HG03196 (cell line): ENCODE measurements around the gene SNTG2.

Experiments used
- ATAC-seq: cut with Tn5 transposase; IDR thresholded peaks from one replicate; pipeline ENCODE4 v1.9.1; 2021; ENCODE audit not compliant: unreplicated experiment

Gene SNTG2

GRCh38 chr2:1047485-1047884 lies 96.8 kb downstream of the SNTG2 start:
- no peak for ATAC-seq

GRCh38 chr2:1049691-1050090 lies 99.0 kb downstream of the SNTG2 start:
- ATAC-seq, result no peak

GRCh38 chr2:1051075-1051474 lies 100.4 kb downstream of the SNTG2 start:
- no peak for ATAC-seq

GRCh38 chr2:1052771-1053191 lies 102.1 kb downstream of the SNTG2 start:
- no peak for ATAC-seq

GRCh38 chr2:1053786-1054185 lies 103.1 kb downstream of the SNTG2 start:
- no peak for ATAC-seq

- no peak for ATAC-seq
Measured at GRCh38 chr2:1054399-1054798, 103.8 kb downstream of the SNTG2 start.

- no peak for ATAC-seq
Measured at GRCh38 chr2:1055014-1055595, 104.5 kb downstream of the SNTG2 start.

GRCh38 chr2:1060372-1060771 lies 109.7 kb downstream of the SNTG2 start:
- ATAC-seq, result no peak

- no peak for ATAC-seq
Measured at GRCh38 chr2:1060987-1061386, 110.3 kb downstream of the SNTG2 start.

GRCh38 chr2:1068241-1068640 lies 117.6 kb downstream of the SNTG2 start:
- no peak for ATAC-seq

GRCh38 chr2:1068822-1069221 lies 118.2 kb downstream of the SNTG2 start:
- ATAC-seq, result no peak

- ATAC-seq, result no peak
Measured at GRCh38 chr2:1069847-1070246, 119.2 kb downstream of the SNTG2 start.

GRCh38 chr2:1070601-1071000 lies 120.0 kb downstream of the SNTG2 start:
- no peak for ATAC-seq

- ATAC-seq, result no peak
Measured at GRCh38 chr2:1071650-1072049, 121.0 kb downstream of the SNTG2 start.

GRCh38 chr2:1072250-1072649 lies 121.6 kb downstream of the SNTG2 start:
- ATAC-seq, result no peak

- ATAC-seq, result no peak
Measured at GRCh38 chr2:1077911-1078310, 127.3 kb downstream of the SNTG2 start.

- ATAC-seq, result no peak
Measured at GRCh38 chr2:1078326-1078725, 127.7 kb downstream of the SNTG2 start.

GRCh38 chr2:1079873-1080799 lies 129.5 kb downstream of the SNTG2 start:
- no peak for ATAC-seq

GRCh38 chr2:1081451-1082225 lies 131.0 kb downstream of the SNTG2 start:
- ATAC-seq, result no peak

- no peak for ATAC-seq
Measured at GRCh38 chr2:1082456-1083205, 132.0 kb downstream of the SNTG2 start.
